Activated CD4-positive, alpha-beta memory T cell treated with anti-CD3 and anti-CD28 coated beads for 36 hours (primary cell): ENCODE results near the gene ARID1B. TPM values are rescaled to one million over a fixed set of nuclear protein-coding genes. Genes with fewer than 3 reads are reported as not detected.

Experiments
- CTCF ChIA-PET: fragments of 350-600 bp; sonication (Branson Sonifier 250); formaldehyde crosslinking; loops from one replicate; lab custom pipeline; 2021; ENCODE audit warnings: antibody characterized with exemption, inconsistent platforms; lab: Charles Lee
- POLR2A ChIA-PET: fragments of 350-600 bp; sonication (Branson Sonifier 250); formaldehyde crosslinking; loops from one replicate; lab custom pipeline; 2021; ENCODE audit warnings: antibody characterized with exemption; lab: Charles Lee
- DNase-seq: peaks from one replicate; pipeline ENCODE4 v3.0.0-alpha.2; 2020
- H3K27ac Mint-ChIP-seq: one replicate; pipeline ENCODE4 v1.8.0; 2021; ENCODE audit warnings: mixed read lengths
- H3K27me3 Mint-ChIP-seq: one replicate; pipeline ENCODE4 v1.8.0; 2021; ENCODE audit warnings: mixed read lengths
- H3K36me3 Mint-ChIP-seq: one replicate; pipeline ENCODE4 v1.8.0; 2021; ENCODE audit warnings: mixed read lengths
- H3K4me1 Mint-ChIP-seq: one replicate; pipeline ENCODE4 v1.8.0; 2021; ENCODE audit warnings: low read depth, mixed read lengths
- H3K4me3 Mint-ChIP-seq: one replicate; pipeline ENCODE4 v1.8.0; 2021; ENCODE audit warnings: mild to moderate bottlenecking, mixed read lengths
- H3K9me3 Mint-ChIP-seq: one replicate; pipeline ENCODE4 v1.8.0; 2021; ENCODE audit warnings: mixed read lengths
- intact Hi-C: fragments of 100-400 bp; cut with micrococcal nuclease; formaldehyde crosslinking; loops from one replicate; pipeline ENCODE4 v1.15.1; 2023
- total RNA-seq, 2 experiments: library from RNA; stranded (reverse); gene quantifications; one replicate each; pipeline ENCODE4 v1.2.3, GENCODE V29; 2021

ARID1B gene
- total RNA-seq, 2 experiments from 2014 or later, result 39.0 to 41.5 TPM

- ChIA-PET CTCF (no interaction called here), POLR2A (no interaction called here)
Observed at GRCh38 chr6:156757849-156758248, 19.3 kb upstream of the ARID1B start.

GRCh38 chr6:156760377-156760776 is 16.8 kb upstream of the ARID1B start:
- ChIA-PET CTCF (no interaction called here), POLR2A (no interaction called here)
- no peaks in the 10 kb centered on the region for H3K9me3 Mint-ChIP-seq
- peaks cover 6% of the 10 kb centered on the region for H3K27me3 Mint-ChIP-seq
- H3K27ac Mint-ChIP-seq, result no peak overlapping the region
- no peak overlapping the region for H3K4me3 Mint-ChIP-seq
- no peaks in the 10 kb centered on the region for H3K36me3 Mint-ChIP-seq
- intact Hi-C loops, result no loop called here
- no peak for DNase-seq
- no peaks in the 10 kb centered on the region for H3K4me1 Mint-ChIP-seq

More at GRCh38 chr6:156757849-156758248, 19.3 kb upstream of the ARID1B start:
- no peak for DNase-seq
- Mint-ChIP-seq H3K27ac (no peak overlapping the region), H3K4me1 (no peaks in the 10 kb centered on the region), H3K9me3 (no peaks in the 10 kb centered on the region), H3K27me3 (peaks cover 6% of the 10 kb centered on the region), H3K4me3 (no peak overlapping the region), H3K36me3 (no peaks in the 10 kb centered on the region)
- intact Hi-C loops, result no loop called here

GRCh38 chr6:156762547-156762946 is 14.6 kb upstream of the ARID1B start:
- POLR2A ChIA-PET, result no interaction called here

GRCh38 chr6:156765117-156765516 is 12.1 kb upstream of the ARID1B start:
- H3K4me1 Mint-ChIP-seq, result peaks cover 8% of the 10 kb centered on the region
- H3K4me3 Mint-ChIP-seq, result no peak overlapping the region
- peaks cover 2% of the 10 kb centered on the region for H3K27me3 Mint-ChIP-seq
- intact Hi-C loops, result no loop called here
- ChIA-PET POLR2A (no interaction called here), CTCF (no interaction called here)
- no peaks in the 10 kb centered on the region for H3K36me3 Mint-ChIP-seq
- no peaks in the 10 kb centered on the region for H3K9me3 Mint-ChIP-seq
- H3K27ac Mint-ChIP-seq, result no peak overlapping the region
- no peak for DNase-seq

More at GRCh38 chr6:156762547-156762946, 14.6 kb upstream of the ARID1B start:
- intact Hi-C loops, result no loop called here
- H3K27me3 Mint-ChIP-seq, result peaks cover 2% of the 10 kb centered on the region
- CTCF ChIA-PET, result no interaction called here
- H3K9me3 Mint-ChIP-seq, result no peaks in the 10 kb centered on the region
- no peak overlapping the region for H3K27ac Mint-ChIP-seq
- no peaks in the 10 kb centered on the region for H3K36me3 Mint-ChIP-seq
- DNase-seq, result no peak
- H3K4me3 Mint-ChIP-seq, result no peak overlapping the region
- H3K4me1 Mint-ChIP-seq, result peaks cover 2% of the 10 kb centered on the region

GRCh38 chr6:156767603-156768467 is 9.3 kb upstream of the ARID1B start:
- Mint-ChIP-seq H3K4me3 (no peak overlapping the region), H3K4me1 (peaks cover 8% of the 10 kb centered on the region), H3K27ac (no peak overlapping the region), H3K36me3 (no peaks in the 10 kb centered on the region), H3K9me3 (no peaks in the 10 kb centered on the region), H3K27me3 (no peaks in the 10 kb centered on the region)
- intact Hi-C loops, result no loop called here
- DNase-seq, result no peak
- ChIA-PET CTCF (no interaction called here), POLR2A (no interaction called here)

- ChIA-PET CTCF (no interaction called here), POLR2A (no interaction called here)
- no peaks in the 10 kb centered on the region for H3K9me3 Mint-ChIP-seq
- H3K27ac Mint-ChIP-seq, result no peak overlapping the region
- peaks cover 23% of the 10 kb centered on the region for H3K4me1 Mint-ChIP-seq
- H3K4me3 Mint-ChIP-seq, result no peak overlapping the region
- H3K36me3 Mint-ChIP-seq, result no peaks in the 10 kb centered on the region
- intact Hi-C loops, result no loop called here
- no peak for DNase-seq
- H3K27me3 Mint-ChIP-seq, result no peaks in the 10 kb centered on the region
Observed at GRCh38 chr6:156771047-156771446, 6.1 kb upstream of the ARID1B start.

GRCh38 chr6:156771761-156772160 is 5.4 kb upstream of the ARID1B start:
- Mint-ChIP-seq H3K27ac (no peak overlapping the region), H3K4me1 (peaks cover 26% of the 10 kb centered on the region), H3K9me3 (no peaks in the 10 kb centered on the region), H3K36me3 (no peaks in the 10 kb centered on the region), H3K4me3 (no peak overlapping the region), H3K27me3 (no peaks in the 10 kb centered on the region)
- POLR2A ChIA-PET, result no interaction called here
- intact Hi-C loops, result no loop called here
- CTCF ChIA-PET, result no interaction called here
- DNase-seq, result no peak

GRCh38 chr6:156773476-156773875 is 3.7 kb upstream of the ARID1B start:
- CTCF ChIA-PET, result no interaction called here
- Mint-ChIP-seq H3K9me3 (no peaks in the 10 kb centered on the region), H3K27ac (no peak overlapping the region)

GRCh38 chr6:156773935-156774852 is 3.0 kb upstream of the ARID1B start:
- H3K4me3 Mint-ChIP-seq, result no peak overlapping the region
- H3K4me1 Mint-ChIP-seq, result peaks cover 18% of the 10 kb centered on the region
- intact Hi-C loops, result no loop called here
- H3K36me3 Mint-ChIP-seq, result peaks cover 2% of the 10 kb centered on the region
- CTCF ChIA-PET, result no interaction called here
- DNase-seq, result no peak
- H3K27ac Mint-ChIP-seq, result no peak overlapping the region
- POLR2A ChIA-PET, result no interaction called here
- no peaks in the 10 kb centered on the region for H3K27me3 Mint-ChIP-seq
- no peaks in the 10 kb centered on the region for H3K9me3 Mint-ChIP-seq

More at GRCh38 chr6:156773476-156773875, 3.7 kb upstream of the ARID1B start:
- POLR2A ChIA-PET, result no interaction called here
- peaks cover 2% of the 10 kb centered on the region for H3K36me3 Mint-ChIP-seq
- peaks cover 18% of the 10 kb centered on the region for H3K4me1 Mint-ChIP-seq
- H3K4me3 Mint-ChIP-seq, result no peak overlapping the region
- no peaks in the 10 kb centered on the region for H3K27me3 Mint-ChIP-seq
- DNase-seq, result no peak
- intact Hi-C loops, result no loop called here

- intact Hi-C loops, result loop anchor here (5.0 kb wide), 2 partner anchors 213 to 1463 kb away; partner anchors contain the start of gene TFB1M
- H3K4me3 Mint-ChIP-seq, result no peak overlapping the region
- peaks cover 2% of the 10 kb centered on the region for H3K36me3 Mint-ChIP-seq
- CTCF ChIA-PET, result no interaction called here
- POLR2A ChIA-PET, result no interaction called here
- no peaks in the 10 kb centered on the region for H3K9me3 Mint-ChIP-seq
- H3K27me3 Mint-ChIP-seq, result no peaks in the 10 kb centered on the region
- DNase-seq, result no peak
- H3K4me1 Mint-ChIP-seq, result peaks cover 18% of the 10 kb centered on the region
- H3K27ac Mint-ChIP-seq, result no peak overlapping the region
Observed at GRCh38 chr6:156774863-156775405, 2.2 kb upstream of the ARID1B start.

GRCh38 chr6:156775717-156776116 is 1.5 kb upstream of the ARID1B start:
- no peaks in the 10 kb centered on the region for H3K27me3 Mint-ChIP-seq
- no peaks in the 10 kb centered on the region for H3K9me3 Mint-ChIP-seq
- DNase-seq, result no peak
- no peak overlapping the region for H3K27ac Mint-ChIP-seq
- no peak overlapping the region for H3K4me3 Mint-ChIP-seq
- CTCF ChIA-PET, result interaction anchor here (0.8 to 1.1 kb wide), 4 partner anchors 16 to 245 kb away, joined by 3 to 4 read pairs (median 4); no protein-coding TSS in a partner anchor
- intact Hi-C loops, result loop anchor here (2.0 to 5.0 kb wide), 3 partner anchors 55 to 1463 kb away; partner anchors contain the start of gene TFB1M
- POLR2A ChIA-PET, result interaction anchor here (1.5 to 3.7 kb wide), 2 partner anchors 89 to 245 kb away, joined by 4 to 24 read pairs; no protein-coding TSS in a partner anchor
- peaks cover 18% of the 10 kb centered on the region for H3K4me1 Mint-ChIP-seq
- H3K36me3 Mint-ChIP-seq, result peaks cover 2% of the 10 kb centered on the region
